ENCODE data around the gene TREH.
A peak's percentile ranks its signal among the peaks of the same experiment; 100 is the strongest.

The TREH gene

DNA sequence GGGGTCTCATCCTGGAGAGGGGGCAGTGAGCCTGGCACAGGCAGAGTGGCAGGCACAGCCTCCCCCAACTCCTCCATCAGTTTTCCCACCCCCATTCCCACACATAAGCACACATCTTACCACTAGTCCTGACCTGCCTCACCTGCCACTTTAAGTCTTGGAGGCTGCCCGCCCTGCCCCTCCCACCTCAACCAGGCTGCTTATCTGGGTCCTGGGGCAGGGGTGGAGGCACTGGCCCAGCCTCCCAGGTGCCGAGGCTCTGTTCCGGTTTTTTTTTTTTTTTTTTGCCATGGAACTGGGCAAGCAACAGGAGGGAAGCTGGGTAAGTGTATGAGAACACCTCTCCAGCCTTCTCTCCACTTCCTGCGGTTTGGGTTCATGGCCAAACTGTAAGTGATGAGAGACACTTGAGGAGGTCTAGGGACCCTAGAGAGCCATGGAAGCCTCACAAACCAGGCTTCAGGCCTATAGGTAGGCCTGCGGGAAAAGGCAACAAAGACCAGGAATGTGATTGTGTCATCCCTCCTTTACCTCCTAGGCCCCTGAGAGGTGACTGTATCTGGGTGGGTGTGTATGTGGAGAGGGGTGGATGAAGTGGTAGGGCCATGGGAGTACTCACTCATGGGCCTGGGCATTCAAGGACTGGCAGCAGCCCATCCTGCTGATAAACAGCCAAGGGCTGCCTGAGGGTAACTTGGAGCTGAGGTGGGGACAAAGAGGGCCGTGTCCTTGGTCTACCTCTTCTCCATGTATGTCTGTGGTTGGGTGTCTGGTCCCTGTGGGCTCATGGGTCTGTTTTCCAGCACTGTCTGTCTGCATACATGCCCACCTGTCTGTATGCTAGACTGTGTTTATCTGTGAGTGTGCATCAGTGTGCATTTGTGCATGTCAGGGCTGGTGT is 49.4 kb downstream of the TREH start:
- no peak for DNase-seq (ENCODE audit: low spot score)

- DNase-seq (ENCODE audit: low spot score), result no peak
These were observed 50.4 kb downstream of the TREH start for GRCh38 chr11:118628861-118629549.

DNA sequence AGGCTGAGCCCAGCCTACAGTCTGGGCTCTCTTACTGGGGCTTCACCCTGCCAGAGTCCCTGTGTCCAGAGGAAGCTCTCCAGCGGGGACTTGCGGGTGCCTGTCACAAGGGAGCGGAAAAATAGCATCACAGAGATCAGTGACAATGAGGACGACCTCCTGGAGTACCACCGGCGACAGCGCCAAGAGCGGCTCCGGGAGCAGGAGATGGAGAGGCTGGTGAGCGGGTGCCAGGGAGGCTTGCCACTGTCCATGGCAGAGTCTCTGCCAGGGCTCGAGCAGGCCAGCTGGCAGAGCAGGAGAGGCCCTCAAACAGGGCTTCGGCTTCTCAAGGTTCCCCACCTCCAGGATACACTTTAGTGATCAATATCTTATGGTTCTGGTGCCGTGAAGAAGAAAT is 51.0 kb downstream of the TREH start:
- DNase-seq (ENCODE audit: low spot score), result no peak

- DNase-seq (ENCODE audit: low spot score), result no peak
These were observed 51.4 kb downstream of the TREH start for GRCh38 chr11:118628031-118628430.

DNA sequence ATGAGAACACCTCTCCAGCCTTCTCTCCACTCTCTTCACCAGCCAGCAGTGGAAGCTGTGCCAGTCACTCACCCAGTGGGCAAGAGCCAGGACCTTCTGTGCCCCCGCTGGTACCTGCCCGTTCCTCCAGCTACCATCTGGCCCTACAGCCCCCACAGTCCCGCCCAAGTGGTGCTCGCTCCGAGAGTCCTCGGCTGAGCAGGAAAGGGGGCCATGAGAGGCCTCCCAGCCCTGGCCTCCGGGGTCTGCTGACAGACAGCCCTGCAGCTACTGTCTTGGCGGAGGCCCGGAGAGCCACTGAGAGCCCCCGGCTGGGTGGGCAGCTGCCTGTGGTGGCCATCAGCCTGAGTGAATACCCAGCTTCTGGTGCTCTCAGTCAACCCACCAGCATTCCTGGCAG is 51.9 kb downstream of the TREH start:
- no peak for DNase-seq (ENCODE audit: low spot score)

DNA sequence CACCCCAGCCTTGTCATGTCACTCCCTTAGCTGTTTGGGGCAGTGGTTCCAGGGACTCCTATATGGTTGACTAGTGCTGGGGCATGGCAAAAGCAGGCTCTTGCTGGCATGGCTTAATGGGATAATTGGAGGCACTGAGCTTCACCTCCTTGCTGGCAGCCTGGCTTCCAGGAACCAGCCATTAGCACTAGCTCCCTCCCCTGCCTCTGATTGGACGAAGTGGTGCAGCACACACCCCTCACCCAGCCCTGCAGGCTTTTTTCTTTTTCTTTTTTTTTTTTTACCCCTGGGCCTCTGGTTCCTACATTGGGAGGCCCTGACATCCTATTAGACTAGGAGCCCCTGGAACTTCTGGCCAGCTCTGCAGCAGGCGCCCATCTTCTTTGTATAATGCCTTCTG is 53.5 kb downstream of the TREH start:
- DNase-seq (ENCODE audit: low spot score), result no peak

GRCh38 chr11:118625036-118625690 is 54.3 kb downstream of the TREH start:
- no peak for DNase-seq (ENCODE audit: low spot score)

GRCh38 chr11:118623269-118623655 is 56.2 kb downstream of the TREH start:
- DNase-seq (ENCODE audit: low spot score), result peak; percentile 87

GRCh38 chr11:118622376-118623268 is 56.8 kb downstream of the TREH start:
- DNase-seq (ENCODE audit: low spot score), result peak; percentile 90

- peak; percentile 37 for DNase-seq (ENCODE audit: low spot score)
These were observed 57.6 kb downstream of the TREH start for GRCh38 chr11:118621784-118622375.

DNA sequence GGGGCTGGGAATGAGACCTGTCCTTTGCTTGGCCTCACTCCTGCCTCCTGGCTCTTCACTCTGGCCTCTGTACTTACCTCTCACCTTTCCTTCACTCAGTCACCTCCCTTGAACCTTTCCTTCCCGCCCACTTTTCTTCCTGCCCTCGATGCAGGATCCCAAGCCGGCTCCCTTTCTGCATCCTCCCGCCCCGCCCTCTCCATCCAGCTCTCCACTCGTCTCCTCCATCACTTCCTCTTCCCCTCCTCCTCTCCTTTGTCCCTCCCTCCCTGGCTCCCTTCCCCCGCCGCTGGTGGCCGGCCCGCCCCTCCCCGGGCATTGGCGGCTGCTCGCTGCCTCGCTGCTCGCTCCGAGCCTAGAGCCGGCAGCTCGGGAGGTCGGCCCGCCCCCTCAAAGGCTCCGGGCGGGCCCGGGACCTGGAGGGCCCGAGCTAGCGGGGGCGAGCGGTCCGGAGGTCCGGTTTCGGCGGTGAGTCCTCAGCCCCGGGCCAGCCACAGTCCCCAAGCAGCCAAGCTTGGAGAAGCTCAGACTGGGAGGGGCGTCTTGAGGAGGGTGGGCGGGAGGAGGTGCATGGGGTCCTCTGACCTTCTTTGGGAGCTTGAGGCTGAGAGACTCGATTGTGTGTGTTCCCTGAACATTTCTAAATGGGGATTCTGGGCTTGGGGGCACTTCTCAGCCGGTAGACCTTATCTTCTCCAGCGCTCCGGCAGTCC is 58.2 kb downstream of the TREH start:
- peak; percentile 87 for DNase-seq (ENCODE audit: low spot score)

DNA sequence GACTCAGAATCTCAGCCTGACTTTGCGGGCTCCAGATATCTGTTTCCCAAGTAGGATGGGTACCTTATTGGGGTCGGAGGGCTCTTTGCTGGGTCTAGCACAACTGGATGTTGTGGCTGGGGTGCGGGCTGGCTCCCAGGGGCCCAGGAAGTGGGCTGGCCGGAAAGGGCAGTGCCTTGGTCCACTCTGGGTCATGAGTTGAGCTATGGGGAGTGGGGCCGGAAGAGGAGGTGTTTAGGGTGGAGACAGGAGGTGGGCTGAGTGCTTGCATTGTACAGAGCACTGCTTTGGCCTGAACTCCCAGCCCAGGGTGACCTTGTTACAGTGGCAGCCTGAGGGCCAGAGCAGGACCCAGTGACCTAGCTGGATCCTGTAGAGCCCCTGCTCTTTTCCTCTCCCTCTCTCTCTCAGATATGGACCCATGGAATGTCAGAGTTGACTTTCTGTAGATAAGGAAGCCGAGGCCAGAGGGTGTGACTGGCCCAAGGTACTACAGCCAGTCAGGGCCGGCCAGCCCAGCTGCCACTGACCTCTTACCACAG is 58.9 kb downstream of the TREH start:
- DNase-seq (ENCODE audit: low spot score), result peak; percentile 83

DNA sequence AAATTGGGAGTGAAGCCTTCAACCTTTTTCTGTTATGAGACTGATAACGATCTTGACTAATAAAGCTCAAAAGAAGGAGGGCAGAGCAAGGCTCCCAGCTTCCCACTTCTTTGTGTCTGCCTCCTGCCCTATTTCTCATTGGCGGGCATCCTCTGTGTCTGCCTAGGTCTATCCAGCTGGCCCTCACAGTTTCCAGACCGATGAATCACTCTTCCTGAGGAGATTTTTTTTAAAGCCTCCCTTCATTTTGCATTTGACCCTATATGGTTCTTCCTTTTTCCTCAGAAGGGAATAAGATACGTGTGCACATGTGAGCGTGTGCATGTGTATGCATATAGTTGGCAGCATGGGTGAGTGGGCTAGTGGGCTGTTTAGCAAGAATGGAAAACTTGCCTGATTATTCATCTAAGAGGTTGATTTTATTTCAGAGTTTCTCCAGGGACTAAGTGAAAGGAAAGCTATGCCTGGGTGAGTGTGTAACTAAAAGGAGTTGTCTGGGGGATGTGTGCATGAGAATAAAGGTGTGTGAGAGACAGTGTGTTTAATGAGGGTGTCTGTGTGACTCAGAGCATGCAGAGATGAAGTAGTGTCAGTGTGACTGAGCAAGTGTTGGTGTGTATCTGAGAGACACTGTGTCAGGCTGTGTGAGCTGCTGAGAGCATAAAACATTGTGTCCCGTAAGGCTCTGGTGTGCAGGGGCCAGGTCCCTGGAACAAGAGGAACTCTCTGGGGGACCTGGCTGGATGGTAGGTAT is 59.8 kb downstream of the TREH start:
- DNase-seq (ENCODE audit: low spot score), result peak; percentile 90

DNA sequence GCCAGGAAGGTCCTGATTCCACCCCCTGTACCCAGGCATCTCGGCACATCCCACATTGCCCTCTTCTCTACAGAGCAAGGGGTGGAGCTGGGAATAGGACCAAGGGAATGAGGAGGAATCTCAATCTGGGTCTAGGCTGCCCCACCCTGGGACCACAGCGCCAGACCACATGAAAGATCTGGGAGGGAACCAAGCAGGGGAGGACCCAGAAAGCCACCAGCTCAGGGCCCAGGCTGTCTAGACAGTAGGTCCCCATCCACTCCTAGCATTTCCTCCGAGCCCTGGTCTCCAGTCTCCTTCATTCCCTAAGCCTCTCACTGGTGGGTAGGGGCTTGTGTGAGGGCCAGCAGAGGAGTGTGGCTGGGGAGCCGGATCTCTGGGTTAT is 60.5 kb downstream of the TREH start:
- DNase-seq (ENCODE audit: low spot score), result peak; percentile 97

- peak; percentile 73 for DNase-seq (ENCODE audit: low spot score)
These were observed 61.1 kb downstream of the TREH start for GRCh38 chr11:118618115-118618990.

DNA sequence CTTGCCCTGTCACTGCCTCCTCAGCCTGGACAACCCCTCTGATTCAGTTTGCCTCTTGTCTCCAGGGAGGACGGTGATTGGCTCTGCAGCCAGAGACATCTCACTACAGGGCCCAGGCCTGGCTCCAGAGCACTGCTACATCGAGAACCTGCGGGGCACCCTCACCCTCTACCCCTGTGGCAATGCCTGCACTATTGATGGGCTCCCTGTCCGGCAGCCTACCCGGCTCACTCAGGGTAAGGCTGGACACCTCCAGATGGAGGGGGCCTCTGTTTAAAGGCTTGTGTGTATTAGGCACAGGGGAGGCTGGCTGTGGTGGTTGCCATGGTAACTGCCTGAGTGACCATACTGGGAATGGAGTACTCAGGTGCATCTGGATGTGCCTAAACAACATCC is 63.5 kb downstream of the TREH start:
- no peak for DNase-seq (ENCODE audit: low spot score)

GRCh38 chr11:118615282-118615975 is 64.0 kb downstream of the TREH start:
- DNase-seq (ENCODE audit: low spot score), result peak; percentile 51

DNA sequence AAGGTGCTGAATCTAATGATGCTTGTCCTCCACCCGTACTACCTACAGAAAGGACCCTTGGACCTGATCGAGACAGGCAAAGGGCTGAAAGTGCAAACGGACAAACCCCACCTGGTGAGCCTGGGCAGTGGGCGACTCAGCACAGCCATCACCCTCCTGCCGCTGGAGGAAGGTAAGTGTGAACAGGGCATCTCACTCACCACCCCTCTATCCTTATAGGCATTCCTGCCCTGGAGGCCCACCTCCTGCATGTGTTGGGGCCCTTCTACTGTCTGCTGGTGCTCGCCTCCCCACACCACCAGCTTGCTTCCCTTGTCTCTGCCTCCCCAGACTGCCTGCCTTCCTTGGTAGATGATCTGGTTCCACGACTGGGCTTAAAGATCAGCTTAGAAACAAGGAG is 64.9 kb downstream of the TREH start:
- DNase-seq (ENCODE audit: low spot score), result no peak
